GM12801 (cell line): Measurements from ENCODE around the gene ATP8A2.

ENCODE experiments used
- TF ChIP-seq, protein P1 (sequence below): IDR thresholded peaks from one replicate; pipeline ENCODE4 v1.5.1; 2011; ENCODE audit warnings: control low read depth; ENCODE audit not compliant: insufficient read length; ENCODE audit errors: extremely low read depth

Gene ATP8A2

DNA sequence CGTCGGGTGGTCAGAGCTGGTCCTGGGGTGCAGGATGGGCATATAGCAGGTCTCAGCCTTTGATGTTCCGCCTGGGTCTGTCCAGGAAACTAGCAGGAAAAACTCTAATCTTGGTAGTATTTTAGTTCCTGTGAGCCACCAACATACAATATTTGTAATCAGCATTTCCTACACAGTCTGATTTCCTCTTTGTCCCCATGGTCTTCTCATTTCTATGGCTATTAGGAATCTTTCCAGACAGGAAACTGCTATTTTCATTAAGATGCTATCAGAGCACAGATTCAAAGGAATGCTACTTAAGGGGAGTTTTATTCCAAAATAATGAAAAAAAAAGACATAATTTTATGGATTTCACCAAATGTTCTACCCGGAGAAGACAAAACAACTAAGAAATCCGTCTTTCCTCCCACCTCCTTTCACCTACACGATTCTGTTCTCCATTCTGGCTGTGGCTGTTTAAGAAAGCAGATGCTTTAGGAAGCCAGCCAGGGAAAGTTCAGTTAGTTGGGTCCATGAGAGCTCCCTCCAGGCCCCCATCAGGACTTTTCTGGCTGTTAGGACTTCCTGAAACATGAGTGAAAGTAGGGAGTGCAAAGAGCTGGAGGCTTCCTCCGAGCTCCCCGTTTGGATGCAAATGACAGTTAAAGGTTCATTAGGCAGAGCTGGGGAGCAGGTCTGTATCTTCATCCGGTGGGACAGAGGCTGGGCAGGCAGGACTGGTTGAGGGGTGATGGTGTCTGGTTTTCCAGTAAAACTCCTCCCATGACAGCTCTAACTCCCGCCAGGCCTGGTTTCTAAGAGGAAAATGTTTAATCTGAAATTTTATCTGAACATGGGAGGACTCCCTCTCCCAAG is 643.7 kb downstream of the ATP8A2 start:
- TF ChIP-seq, protein P1, sequence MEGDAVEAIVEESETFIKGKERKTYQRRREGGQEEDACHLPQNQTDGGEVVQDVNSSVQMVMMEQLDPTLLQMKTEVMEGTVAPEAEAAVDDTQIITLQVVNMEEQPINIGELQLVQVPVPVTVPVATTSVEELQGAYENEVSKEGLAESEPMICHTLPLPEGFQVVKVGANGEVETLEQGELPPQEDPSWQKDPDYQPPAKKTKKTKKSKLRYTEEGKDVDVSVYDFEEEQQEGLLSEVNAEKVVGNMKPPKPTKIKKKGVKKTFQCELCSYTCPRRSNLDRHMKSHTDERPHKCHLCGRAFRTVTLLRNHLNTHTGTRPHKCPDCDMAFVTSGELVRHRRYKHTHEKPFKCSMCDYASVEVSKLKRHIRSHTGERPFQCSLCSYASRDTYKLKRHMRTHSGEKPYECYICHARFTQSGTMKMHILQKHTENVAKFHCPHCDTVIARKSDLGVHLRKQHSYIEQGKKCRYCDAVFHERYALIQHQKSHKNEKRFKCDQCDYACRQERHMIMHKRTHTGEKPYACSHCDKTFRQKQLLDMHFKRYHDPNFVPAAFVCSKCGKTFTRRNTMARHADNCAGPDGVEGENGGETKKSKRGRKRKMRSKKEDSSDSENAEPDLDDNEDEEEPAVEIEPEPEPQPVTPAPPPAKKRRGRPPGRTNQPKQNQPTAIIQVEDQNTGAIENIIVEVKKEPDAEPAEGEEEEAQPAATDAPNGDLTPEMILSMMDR, result no peak

DNA sequence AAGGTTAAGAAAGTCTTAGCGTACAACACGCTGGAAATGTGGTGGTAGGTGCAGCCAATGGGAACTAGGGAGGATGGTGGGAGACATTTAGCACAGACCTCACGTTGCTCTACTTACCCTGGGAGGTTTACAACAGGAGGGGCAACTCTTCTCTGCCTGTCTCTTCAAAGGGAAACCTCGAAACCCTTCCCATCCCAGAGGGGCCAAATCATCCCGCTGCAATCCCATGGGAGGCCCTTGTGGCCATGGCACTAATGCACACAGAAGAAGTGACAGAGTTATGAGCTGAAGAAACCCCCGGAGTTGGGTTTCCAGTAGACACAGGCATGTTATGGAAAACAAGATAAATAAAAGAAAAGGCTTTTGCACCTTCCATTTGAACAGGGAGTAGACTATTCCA is 644.4 kb downstream of the ATP8A2 start:
- TF ChIP-seq, protein P1, result no peak

DNA sequence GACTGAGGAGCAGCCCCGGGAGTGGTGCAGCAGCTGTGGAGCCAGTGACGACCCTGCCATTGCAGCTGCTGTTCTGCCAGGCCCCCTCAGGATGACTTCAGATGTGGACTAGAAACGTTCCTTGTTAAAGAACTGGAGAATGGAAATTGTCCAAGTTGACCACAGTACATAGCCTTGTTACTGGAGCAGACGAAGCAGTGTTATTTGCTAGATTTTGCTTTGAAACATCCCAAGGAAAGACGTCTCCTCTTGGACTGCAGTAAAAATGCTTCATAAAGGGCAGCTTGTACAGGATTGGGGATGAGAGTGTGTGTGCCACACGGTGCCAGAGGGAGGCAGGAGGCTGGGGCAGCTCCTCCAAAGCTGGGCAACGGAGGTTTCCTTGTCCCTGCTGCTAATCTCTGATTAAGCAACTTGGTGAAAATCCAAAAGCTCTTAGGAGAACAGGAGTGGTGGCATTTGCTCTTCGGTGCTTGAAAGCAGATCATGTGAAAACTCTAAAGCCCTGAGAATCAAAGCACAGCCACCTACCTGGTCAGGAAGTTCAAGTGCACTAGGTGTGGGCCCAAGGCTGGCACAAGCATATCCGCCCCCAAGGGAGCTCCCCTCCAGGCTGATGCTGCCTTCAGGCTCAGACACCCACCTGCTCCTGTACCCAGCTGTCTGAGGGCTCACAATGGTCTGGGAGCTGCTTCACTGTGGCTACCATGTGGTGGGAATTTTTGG is 645.6 kb downstream of the ATP8A2 start:
- TF ChIP-seq, protein P1, result no peak

DNA sequence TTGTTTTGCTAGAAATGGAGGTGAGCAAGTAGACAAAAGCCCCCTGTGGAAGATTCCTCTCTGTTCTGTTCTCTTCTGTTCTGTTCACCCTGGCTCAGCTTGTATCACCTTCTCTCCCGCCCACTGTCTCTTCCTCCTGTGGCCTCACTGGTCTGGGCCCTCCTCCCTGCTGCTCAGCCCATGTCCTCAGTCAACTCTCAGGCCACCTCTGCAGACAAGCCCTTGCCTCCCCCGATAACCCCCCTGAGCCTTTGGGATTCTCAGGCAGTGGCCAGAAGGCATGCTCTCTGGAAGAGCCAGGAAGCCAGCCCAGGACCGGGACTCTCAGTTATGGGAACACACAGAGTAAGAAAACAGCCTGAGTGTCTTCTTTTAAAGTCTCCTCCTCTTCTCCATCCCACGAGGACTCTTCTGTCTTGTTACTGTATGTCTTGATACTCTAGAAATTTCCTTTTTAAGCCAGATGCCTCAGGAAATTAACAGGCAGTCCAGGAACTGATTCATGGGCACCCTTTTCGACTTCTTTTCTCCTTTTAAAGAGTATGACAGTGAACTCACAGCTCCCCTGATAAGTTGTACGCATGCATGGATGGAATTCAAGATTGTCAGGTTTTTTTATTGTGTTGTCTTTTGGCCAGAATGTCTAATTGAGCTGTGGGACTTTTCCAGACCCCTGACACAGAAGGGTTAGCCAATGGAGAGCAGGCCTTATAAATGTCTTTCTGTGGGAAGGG is 646.3 kb downstream of the ATP8A2 start:
- TF ChIP-seq, protein P1, result no peak

DNA sequence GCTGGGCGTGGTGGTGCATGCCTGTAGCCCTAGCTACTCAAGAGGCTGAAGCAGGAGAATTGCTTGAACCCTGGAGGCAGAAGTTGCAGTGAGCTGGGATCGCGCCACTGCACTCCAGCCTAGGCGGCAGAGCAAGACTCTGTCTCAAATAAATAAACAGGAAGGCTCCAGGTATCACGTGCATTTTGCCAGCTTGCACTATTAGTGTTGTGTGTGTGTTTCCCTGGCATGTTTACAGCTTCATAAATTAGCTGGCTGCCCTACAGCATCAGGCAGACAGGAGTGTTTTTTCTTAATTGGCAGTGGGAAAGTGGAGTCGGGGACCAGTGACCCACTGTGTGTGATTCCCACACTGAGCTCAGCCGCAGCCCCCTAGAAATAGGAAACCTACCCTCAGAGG is 647.5 kb downstream of the ATP8A2 start:
- TF ChIP-seq, protein P1, result no peak

DNA sequence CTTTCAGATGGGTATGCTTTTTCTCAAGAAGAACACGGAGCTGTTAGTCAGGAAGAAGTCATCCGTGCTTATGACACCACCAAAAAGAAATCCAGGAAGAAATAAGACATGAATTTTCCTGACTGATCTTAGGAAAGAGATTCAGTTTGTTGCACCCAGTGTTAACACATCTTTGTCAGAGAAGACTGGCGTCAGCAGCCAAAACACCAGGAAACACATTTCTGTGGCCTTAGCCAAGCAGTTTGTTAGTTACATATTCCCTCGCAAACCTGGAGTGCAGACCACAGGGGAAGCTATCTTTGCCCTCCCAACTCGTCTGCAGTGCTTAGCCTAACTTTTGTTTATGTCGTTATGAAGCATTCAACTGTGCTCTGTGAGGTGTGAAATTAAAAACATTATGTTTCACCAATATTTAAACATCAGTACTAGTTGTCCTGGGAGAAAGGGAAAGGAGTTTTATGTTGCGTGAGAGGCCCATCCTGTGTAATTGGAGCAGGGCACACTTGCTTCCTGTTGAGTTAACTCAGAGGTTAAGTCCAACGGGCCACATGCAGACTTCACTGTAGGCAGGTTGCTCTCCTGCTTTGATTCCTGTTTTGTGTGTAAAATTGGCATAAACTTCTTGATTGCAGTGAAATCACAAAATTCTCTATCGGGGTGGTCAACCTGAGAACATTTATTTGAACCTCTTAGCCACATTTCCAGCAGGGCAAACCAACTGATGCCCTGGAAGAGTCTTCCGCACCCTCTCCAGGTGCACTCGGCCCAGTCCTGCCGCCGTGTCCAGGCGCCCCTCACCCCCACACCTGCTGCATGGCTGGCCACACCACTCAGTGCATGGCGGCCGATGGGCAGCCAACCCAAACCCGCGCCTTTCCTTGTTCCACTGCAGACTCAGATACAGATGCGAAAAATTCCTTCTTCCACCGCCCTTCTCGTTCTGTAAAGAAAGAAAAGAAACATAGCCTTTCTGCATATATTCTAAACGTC is 648.4 kb downstream of the ATP8A2 start:
- TF ChIP-seq, protein P1, result no peak
